HG03432 (cell line): ENCODE results near the gene ITGA4.

Experiments
- ATAC-seq: cut with Tn5 transposase; IDR thresholded peaks from one replicate; pipeline ENCODE4 v1.9.1; 2021; ENCODE audit warnings: mild to moderate bottlenecking, moderate library complexity; ENCODE audit not compliant: unreplicated experiment

ITGA4 gene

GRCh38 chr2:181499231-181499630, 42.0 kb downstream of the ITGA4 start:
- ATAC-seq = no peak

- no peak for ATAC-seq
Observed at GRCh38 chr2:181500201-181500600, 43.0 kb downstream of the ITGA4 start.

- no peak for ATAC-seq
Observed at GRCh38 chr2:181515719-181516118, 58.5 kb downstream of the ITGA4 start.

GRCh38 chr2:181516992-181517391, 59.8 kb downstream of the ITGA4 start:
- ATAC-seq = no peak

- no peak for ATAC-seq
Observed at GRCh38 chr2:181517685-181518301, 60.6 kb downstream of the ITGA4 start.

GRCh38 chr2:181520253-181520652, 63.1 kb downstream of the ITGA4 start:
- no peak for ATAC-seq

GRCh38 chr2:181523756-181524155, 66.6 kb downstream of the ITGA4 start:
- no peak for ATAC-seq

GRCh38 chr2:181526014-181526413, 68.8 kb downstream of the ITGA4 start:
- ATAC-seq = no peak

GRCh38 chr2:181527058-181527457, 69.9 kb downstream of the ITGA4 start:
- no peak for ATAC-seq

GRCh38 chr2:181528441-181528840, 71.3 kb downstream of the ITGA4 start:
- ATAC-seq = no peak

GRCh38 chr2:181536730-181537129, 79.5 kb downstream of the ITGA4 start:
- ATAC-seq = no peak

GRCh38 chr2:181540421-181540820, 83.2 kb downstream of the ITGA4 start:
- ATAC-seq = no peak

GRCh38 chr2:181542170-181542569, 85.0 kb downstream of the ITGA4 start:
- no peak for ATAC-seq

- ATAC-seq = no peak
Observed at GRCh38 chr2:181546086-181546485, 88.9 kb downstream of the ITGA4 start.

- no peak for ATAC-seq
Observed at GRCh38 chr2:181552808-181553207, 95.6 kb downstream of the ITGA4 start.

- no peak for ATAC-seq
Observed at GRCh38 chr2:181553244-181553643, 96.1 kb downstream of the ITGA4 start.

- no peak for ATAC-seq
Observed at GRCh38 chr2:181554061-181554830, 97.1 kb downstream of the ITGA4 start.

GRCh38 chr2:181558371-181558770, 101.2 kb downstream of the ITGA4 start:
- ATAC-seq = no peak

- ATAC-seq = peak; percentile 74
Observed at GRCh38 chr2:181563101-181563692, 106.0 kb downstream of the ITGA4 start.

GRCh38 chr2:181566334-181567032, 109.3 kb downstream of the ITGA4 start:
- ATAC-seq = no peak

GRCh38 chr2:181570059-181570458, 112.9 kb downstream of the ITGA4 start:
- no peak for ATAC-seq
